GM04504 (cell line): Measurements from ENCODE around the gene VAV3.
"Not testable (repeated sequence)": the region's sequence is repeated elsewhere in the genome, so short reads cannot be mapped to it uniquely, and the experiment has no call there.

Experiments used
- DNase-seq: peaks from one replicate; pipeline ENCODE4 v3.0.0-alpha.2; 2012; ENCODE audit warnings: low read depth

The VAV3 gene

GRCh38 chr1:107680579-107680985 lies 284.4 kb downstream of the VAV3 start:
- DNase-seq = no peak

GRCh38 chr1:107679411-107679953 lies 285.5 kb downstream of the VAV3 start:
- DNase-seq = no peak

- DNase-seq = no peak
Measured at GRCh38 chr1:107678993-107679392, 286.0 kb downstream of the VAV3 start.

DNA sequence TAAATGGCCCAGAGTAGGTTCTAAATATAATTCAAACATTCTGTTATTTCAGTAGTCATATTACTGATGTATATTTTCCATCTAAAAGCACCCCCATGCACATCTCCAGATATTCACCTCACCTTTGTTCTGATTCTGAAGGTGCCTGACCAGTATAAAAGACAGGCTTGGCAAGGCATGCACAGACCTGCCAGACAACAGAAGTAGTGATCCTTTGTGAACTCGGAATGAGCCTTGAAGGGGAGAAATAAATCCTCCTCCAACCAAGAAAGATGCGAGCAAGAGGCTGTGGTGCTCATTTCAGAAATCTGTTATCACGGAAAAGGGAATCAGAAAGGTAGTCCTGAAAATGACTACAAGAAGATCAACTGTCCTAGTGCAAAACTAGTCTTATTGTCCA lies 287.3 kb downstream of the VAV3 start:
- DNase-seq = no peak

DNA sequence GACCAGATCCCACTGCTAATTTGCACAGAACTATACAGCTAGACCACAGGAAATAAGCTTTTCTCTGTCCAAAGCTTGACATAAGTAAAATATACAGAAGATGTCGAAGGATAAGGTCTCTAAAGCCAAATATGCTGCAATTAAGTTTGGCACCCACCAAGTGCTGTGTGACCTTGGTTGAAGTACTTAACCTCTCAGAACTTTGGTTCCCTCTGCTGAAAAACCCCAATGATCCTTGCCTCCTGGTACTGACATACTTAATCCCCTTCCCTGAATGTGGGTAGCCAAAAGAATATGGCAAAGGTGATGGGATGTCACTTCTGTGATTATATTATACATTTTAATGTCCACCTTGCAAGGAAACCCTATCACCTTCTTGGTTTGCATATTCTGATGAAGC lies 290.5 kb downstream of the VAV3 start:
- DNase-seq = no peak

- DNase-seq = no peak
Measured at GRCh38 chr1:107673006-107673405, 292.0 kb downstream of the VAV3 start.

DNA sequence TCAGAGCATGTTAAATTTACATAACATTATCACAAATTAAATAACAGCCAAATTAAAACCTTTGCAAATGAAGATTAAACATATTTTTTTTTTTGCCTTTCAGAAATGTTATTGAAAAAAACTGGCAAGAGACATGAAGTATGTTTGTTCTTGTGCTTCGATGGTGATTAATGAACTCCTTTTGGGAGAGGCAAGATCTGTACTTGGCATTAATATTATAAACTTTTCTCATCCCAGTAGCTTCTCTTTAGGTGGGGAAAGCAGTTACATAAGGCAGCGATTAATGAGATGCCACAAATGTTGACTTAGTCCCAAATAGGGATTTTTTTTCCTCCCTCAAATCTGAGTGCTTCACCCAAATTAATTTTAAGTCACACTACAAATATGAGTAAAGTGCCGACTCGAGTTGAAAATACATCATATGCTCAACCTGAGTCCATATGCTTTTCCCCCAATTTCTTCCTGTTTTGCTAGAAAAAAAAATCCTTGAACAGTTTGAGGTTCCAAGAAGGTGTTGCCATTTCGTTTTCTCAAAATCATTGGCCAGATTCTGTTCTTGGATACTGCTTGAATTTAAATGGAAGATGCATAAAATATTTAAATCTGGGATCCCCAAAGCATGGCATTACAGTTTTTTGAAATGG lies 294.5 kb downstream of the VAV3 start:
- no peak for DNase-seq

- DNase-seq = no peak
Measured at GRCh38 chr1:107669996-107670395, 295.0 kb downstream of the VAV3 start.

DNA sequence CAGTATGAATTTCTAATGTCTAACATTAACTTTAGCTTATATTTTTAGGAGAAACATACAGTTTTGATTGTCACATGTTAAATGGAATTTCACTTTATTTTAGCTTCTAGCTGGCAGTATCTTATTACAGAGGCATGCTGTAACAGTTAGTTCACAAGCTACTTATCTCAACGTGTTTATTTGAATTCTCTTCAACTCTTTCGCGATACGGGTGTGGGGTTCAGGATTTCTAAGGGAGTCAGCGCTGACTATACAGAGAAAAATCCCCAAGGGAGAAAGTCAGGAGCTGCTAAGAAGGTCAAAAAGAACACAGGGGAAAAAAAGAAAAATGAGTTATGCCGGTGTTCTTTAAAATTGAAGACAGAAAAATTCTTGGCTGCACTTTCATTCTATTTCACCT lies 296.2 kb downstream of the VAV3 start:
- DNase-seq = no peak

GRCh38 chr1:107666493-107666892 lies 298.5 kb downstream of the VAV3 start:
- no peak for DNase-seq

- DNase-seq = no peak
Measured at GRCh38 chr1:107664982-107665925, 299.7 kb downstream of the VAV3 start.

GRCh38 chr1:107662971-107663370 lies 302.0 kb downstream of the VAV3 start:
- DNase-seq = no peak

GRCh38 chr1:107661158-107661557 lies 303.8 kb downstream of the VAV3 start:
- DNase-seq = no peak

DNA sequence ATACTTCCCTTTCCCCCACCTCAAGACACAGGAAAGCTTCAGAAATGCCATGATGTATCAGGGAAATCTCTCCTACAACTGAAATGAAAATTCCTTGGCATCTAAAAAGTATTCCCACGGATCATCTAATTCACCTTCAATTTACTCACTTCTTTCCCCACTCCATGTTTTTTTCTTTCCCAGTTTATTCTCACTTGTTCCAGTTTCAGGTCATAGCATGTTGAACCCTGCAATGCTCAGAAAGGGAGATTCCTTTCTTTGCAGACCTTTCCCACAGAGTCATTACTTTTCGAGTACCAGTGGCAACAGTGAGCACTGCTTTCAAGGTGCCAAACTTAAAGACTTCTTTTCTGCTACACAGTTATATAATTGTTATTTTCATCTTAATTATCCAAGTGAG lies 305.0 kb downstream of the VAV3 start:
- DNase-seq = no peak

- DNase-seq = no peak
Measured at GRCh38 chr1:107657356-107657755, 307.6 kb downstream of the VAV3 start.

GRCh38 chr1:107653765-107654164 lies 311.2 kb downstream of the VAV3 start:
- no peak for DNase-seq

GRCh38 chr1:107653005-107653404 lies 312.0 kb downstream of the VAV3 start:
- no peak for DNase-seq

GRCh38 chr1:107650825-107651224 lies 314.2 kb downstream of the VAV3 start:
- not testable (repeated sequence) for DNase-seq

- DNase-seq = no peak
Measured at GRCh38 chr1:107649023-107649422, 316.0 kb downstream of the VAV3 start.

- peak; percentile 81 for DNase-seq
Measured at GRCh38 chr1:107648071-107648470, 316.9 kb downstream of the VAV3 start.

GRCh38 chr1:107647012-107647411 lies 318.0 kb downstream of the VAV3 start:
- DNase-seq = no peak

DNA sequence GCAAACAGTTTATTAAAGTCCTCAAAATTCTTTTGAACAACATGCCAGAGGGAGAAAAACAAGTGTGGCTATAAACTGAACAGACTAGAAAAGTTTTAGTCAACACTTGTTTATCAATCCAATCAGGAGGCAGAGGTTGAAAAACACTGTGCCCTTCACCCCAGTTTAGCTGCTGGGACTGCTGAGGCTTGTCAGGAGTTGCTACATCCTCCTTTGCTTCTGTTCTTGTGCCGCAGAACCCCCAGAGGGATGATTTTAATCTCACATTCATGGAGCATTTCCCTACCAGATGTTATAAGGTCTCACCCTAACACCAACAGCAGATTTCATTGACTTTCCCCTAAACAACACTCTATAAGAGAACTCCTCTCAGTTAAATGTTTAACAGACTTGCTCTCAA lies 321.2 kb downstream of the VAV3 start:
- no peak for DNase-seq

GRCh38 chr1:107640207-107640606 lies 324.8 kb downstream of the VAV3 start:
- DNase-seq = no peak
